IPS DF 6.9 (cell line): ENCODE results near the gene PYGB.
"Not testable (repeated sequence)": the region's sequence is repeated elsewhere in the genome, so short reads cannot be mapped to it uniquely, and the experiment has no call there.

Experiments used
- DNase-seq: peaks from one replicate; pipeline ENCODE4 v3.0.0-alpha.2; 2013; ENCODE audit warnings: low read depth, low spot score
- H3K27ac ChIP-seq: one replicate; pipeline ENCODE4 v1.5.1; 2013; ENCODE audit warnings: low read length, control low read depth
- H3K27me3 ChIP-seq: 2 replicates; pipeline ENCODE4 v1.6.1; 2013; ENCODE audit warnings: mild to moderate bottlenecking, low read length; ENCODE audit not compliant: control insufficient read depth, insufficient read depth
- H3K36me3 ChIP-seq: 2 replicates; pipeline ENCODE4 v1.6.1; 2013; ENCODE audit warnings: low read length; ENCODE audit not compliant: control insufficient read depth, insufficient read depth
- H3K4me1 ChIP-seq: 2 replicates; pipeline ENCODE4 v1.6.1; 2013; ENCODE audit warnings: low read length; ENCODE audit not compliant: control insufficient read depth, insufficient read depth
- H3K4me3 ChIP-seq: 2 replicates; pipeline ENCODE4 v1.5.1; 2013; ENCODE audit warnings: mild to moderate bottlenecking, low read length
- H3K9me3 ChIP-seq: 2 replicates; pipeline ENCODE4 v1.6.1; 2013; ENCODE audit warnings: low read length, inconsistent platforms; ENCODE audit not compliant: control insufficient read depth, insufficient read depth
- WGBS: extraction: QIAGEN DNeasy Blood & Tissue Kit; methylation state at CpG from one replicate; pipeline ENCODE4 v1.1.7; 2013; ENCODE audit warnings: mixed read lengths, missing lambda C conversion rate; ENCODE audit not compliant: insufficient read length, insufficient coverage; 5-methylcytosine and 5-hydroxymethylcytosine counted together

The PYGB gene

DNA sequence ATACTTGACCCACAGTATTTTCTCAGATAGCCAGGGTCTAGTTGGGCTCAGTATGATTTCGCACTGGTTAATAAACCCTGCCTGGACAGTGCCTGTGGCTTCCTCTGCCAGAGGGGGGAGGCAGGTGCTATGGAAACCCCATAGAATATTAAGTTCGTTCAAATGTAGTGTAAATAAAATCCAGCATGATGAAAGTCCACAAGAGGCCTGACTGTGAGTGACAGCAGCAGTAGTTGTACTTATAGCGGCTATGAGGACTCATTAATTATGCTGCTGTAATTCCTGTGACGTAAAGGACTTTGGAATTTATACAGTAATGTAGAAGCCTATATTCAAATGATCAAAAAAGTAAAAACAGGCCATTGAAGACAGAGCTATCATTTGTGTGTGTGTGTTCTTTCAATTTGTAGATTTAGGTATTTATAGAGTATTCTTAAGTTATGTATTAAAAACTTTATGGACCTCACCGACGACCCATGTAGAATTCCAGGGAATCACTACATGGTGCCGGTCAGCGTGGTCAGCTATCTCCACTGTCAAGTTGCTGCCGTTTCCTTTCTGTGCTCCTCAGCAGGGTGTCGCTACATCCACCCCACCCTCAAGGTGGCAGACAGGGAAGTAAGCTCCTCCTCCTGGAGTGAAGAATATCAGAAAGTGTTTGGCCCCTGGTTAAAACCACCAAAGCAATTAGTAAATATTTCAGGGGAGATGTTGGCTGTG, 10.0 kb downstream of the PYGB start:
- peaks cover 8% of the 10 kb centered on the region; the same call in 1 of the 2 replicates for H3K36me3 ChIP-seq

DNA sequence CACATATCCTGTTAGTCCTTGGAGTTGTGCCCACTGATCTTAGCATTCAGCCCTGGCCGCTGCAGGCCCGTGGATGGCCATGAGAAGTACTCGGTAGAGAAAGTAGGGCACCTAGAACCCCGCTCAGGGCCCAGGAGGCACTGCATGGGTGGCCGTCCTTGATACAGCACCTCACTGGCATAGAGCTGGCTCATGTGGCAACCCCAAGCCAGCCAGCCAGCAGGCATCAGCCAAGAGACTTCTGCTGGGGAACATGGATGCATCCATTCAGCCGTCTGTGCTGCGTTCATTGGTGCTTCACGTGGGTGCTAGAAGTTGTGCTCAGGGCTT, 10.6 kb downstream of the PYGB start:
- Histone ChIP-seq H3K36me3 (peaks cover 8% of the 10 kb centered on the region; the same call in 1 of the 2 replicates), H3K27me3 (no peaks in the 10 kb centered on the region), H3K4me1 (no peaks in the 10 kb centered on the region), H3K27ac (no peak overlapping the region), H3K9me3 (no peaks in the 10 kb centered on the region; the same call in 1 of the 2 replicates), H3K4me3 (no peak overlapping the region)
- DNase-seq: no peak
- no CpG with 5 or more reads among the region's 8 CpGs for WGBS

More for the DNA sequence above, 10.0 kb downstream of the PYGB start:
- Histone ChIP-seq H3K27ac (no peak overlapping the region), H3K4me1 (no peaks in the 10 kb centered on the region), H3K4me3 (no peak overlapping the region), H3K27me3 (no peaks in the 10 kb centered on the region), H3K9me3 (no peaks in the 10 kb centered on the region; the same call in 1 of the 2 replicates)
- no peak for DNase-seq
- no CpG with 5 or more reads among the region's 10 CpGs for whole genome bisulfite sequencing

DNA sequence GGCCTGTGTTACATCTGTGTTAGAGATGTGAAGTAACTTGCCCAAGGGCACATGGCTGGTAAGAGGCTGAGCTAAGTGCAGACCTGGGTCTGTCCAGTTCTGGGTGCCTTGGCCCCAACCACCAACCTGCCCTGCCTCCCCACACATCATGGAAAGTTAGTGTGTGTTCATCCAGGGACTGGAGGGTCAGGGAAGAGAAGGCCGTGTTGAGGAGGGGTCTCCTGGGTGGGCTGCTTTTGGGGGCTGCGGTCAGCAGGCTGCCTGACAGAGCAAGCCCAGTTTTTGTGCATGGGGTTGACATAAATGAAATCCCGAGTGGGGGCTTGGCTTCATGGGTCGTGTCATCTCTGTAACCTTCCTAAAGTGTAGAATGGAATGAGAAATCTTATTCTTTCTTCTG, 10.9 kb downstream of the PYGB start:
- Histone ChIP-seq H3K27ac (no peak overlapping the region), H3K27me3 (no peaks in the 10 kb centered on the region), H3K9me3 (no peaks in the 10 kb centered on the region; the same call in 1 of the 2 replicates), H3K36me3 (peaks cover 8% of the 10 kb centered on the region; the same call in 1 of the 2 replicates), H3K4me1 (no peaks in the 10 kb centered on the region), H3K4me3 (no peak overlapping the region)
- no peak for DNase-seq
- WGBS: no CpG with 5 or more reads among the region's 4 CpGs

DNA sequence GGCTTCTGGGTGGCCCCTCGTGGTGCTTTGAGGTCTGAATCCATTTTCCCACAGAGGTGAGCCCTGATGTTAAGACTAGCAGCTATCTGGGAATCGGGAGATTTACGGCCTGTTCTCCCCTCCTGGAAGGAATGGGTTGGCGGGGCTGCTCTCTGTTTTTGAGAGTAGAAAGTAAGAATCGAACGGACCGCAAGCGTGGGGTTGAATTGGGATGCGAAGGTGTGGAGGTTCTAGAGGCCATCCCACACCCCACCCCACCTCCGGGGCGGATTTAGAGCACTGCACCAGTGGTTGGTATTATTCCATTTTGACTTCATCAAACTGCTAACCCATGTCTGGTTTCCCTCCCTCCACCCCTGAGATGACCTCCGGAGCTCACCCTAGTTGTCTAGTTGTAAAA, 11.5 kb downstream of the PYGB start:
- H3K27me3 ChIP-seq: no peaks in the 10 kb centered on the region
- no peaks in the 10 kb centered on the region; the same call in 1 of the 2 replicates for H3K9me3 ChIP-seq
- H3K36me3 ChIP-seq: peaks cover 8% of the 10 kb centered on the region; the same call in 1 of the 2 replicates
- H3K4me1 ChIP-seq: no peaks in the 10 kb centered on the region
- H3K4me3 ChIP-seq: no peak overlapping the region
- WGBS: no CpG with 5 or more reads among the region's 12 CpGs
- no peak overlapping the region for H3K27ac ChIP-seq
- no peak for DNase-seq

DNA sequence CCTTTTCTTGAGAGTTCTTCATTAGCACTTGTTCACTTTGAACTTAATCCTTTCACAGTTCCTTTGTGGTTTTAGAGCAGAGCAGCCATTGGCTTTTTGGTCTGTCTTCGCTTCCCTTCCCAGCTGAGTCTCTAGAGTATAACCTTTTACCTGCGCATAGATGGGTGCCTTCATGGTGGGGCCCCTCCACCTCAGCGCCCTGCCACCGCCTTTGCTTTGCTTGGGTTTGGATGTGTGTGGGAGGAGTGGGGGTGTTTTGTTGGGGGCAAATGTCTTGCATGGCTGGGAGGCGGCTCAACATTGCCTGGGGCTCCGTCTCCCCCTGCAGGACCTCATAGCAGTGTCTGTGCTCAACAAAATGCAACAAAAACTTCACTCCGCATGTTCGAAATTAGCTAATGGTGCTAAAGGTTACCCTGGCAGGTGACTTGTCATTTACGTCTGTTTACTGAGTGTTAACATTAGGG, 11.9 kb downstream of the PYGB start:
- H3K4me1 ChIP-seq: no peaks in the 10 kb centered on the region
- WGBS: no CpG with 5 or more reads among the region's 9 CpGs
- DNase-seq: no peak
- no peaks in the 10 kb centered on the region; the same call in 1 of the 2 replicates for H3K9me3 ChIP-seq
- H3K27me3 ChIP-seq: no peaks in the 10 kb centered on the region
- H3K27ac ChIP-seq: no peak overlapping the region
- H3K4me3 ChIP-seq: no peak overlapping the region
- peaks cover 8% of the 10 kb centered on the region; the same call in 1 of the 2 replicates for H3K36me3 ChIP-seq

DNA sequence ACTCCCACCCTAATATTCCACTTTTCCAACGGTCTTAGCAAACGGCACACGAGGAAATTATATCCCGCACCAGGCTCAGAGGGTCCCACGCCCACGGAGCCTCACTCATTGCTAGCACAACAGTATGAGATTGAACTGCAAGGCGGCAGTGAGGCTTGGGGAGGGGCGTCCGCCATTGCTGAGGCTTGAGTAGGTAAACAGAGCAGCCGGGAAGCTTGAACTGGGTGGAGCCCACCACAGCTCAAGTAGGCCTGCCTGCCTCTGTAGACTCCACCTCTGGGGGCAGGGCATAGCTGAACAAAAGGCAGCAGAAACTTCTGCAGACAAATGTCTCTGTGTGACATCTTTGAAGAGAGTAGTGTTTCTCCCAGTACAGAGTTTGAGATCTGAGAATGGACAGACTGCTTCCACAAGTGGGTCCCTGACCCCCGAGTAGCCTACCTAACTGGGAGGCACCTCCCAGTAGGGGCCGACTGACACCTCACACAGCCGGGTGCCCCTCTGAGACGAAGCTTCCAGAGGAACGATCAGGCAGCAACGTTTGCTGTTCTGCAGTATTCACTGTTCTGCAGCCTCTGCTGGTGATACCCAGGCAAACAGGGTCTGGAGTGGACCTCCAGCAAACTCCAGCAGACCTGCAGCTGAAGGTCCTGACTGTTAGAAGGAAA, 13.0 kb downstream of the PYGB start:
- no CpG with 5 or more reads among the region's 16 CpGs for WGBS
- not testable (repeated sequence) for H3K36me3 ChIP-seq

DNA sequence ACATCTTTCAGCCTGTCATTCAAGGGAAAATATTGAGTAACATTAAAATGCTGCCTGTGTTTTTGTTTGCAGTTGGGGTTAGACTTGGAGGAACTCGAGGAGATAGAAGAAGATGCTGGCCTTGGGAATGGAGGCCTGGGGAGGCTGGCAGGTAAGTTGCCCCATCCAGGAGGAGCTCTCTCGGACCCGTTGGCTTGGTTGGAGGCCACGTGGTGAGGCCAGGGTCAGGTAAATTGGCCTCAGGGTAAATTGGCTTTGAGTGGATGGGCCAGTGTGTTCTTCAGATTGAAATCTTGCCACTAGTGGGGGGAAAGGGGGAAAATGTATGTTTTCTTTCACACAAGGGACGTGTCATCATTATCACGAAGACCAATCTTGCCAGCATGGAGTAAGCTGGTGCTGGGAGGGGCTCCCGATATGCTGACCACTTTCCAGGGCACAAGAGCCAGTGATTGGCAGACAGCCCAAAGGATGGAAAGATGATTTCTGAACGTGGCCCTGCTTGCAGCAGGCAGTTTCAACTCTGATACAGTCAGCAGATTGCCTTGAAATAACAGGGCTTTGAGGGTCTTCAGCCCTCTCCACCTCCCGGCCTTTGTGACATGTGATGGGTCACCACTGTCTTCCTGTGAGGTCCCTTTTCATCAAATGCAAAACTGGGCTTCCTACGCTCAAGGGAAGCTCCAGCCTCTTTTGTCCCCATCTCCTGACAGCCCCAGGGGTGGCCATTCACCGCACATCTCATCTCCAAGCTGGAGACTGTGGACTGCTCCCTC, 21.4 kb downstream of the PYGB start:
- Histone ChIP-seq H3K27ac (no peak overlapping the region), H3K9me3 (no peaks in the 10 kb centered on the region), H3K4me3 (no peak overlapping the region), H3K27me3 (no peaks in the 10 kb centered on the region), H3K4me1 (no peaks in the 10 kb centered on the region), H3K36me3 (peaks cover 11% of the 10 kb centered on the region; the same call in 1 of the 2 replicates)
- no peak for DNase-seq
- WGBS: no CpG with 5 or more reads among the region's 11 CpGs

More for the DNA sequence above, 13.0 kb downstream of the PYGB start:
- not testable (repeated sequence) for H3K4me3 ChIP-seq, H3K4me1 ChIP-seq, DNase-seq, H3K27me3 ChIP-seq, H3K9me3 ChIP-seq, H3K27ac ChIP-seq

DNA sequence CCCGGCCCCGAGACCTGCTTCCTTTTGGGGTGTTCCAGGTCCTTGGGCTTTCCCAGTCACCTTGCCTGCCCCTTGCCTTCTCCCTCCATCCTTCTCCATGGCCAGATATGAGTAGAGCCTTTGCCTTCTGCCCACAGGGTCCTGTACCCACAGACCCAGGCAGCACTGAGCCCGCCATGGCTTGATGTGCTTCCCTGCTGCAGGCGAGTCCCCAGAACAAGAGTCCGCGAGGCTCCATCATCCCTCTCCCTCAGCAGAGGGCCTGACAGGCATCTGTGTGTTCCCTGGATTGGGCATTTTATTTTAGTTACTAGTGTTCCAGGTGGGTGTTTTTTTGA, 21.9 kb downstream of the PYGB start:
- no peak overlapping the region for H3K27ac ChIP-seq
- H3K9me3 ChIP-seq: no peaks in the 10 kb centered on the region
- H3K4me3 ChIP-seq: no peak overlapping the region
- no CpG with 5 or more reads among the region's 6 CpGs for WGBS
- no peak for DNase-seq
- H3K4me1 ChIP-seq: no peaks in the 10 kb centered on the region
- H3K27me3 ChIP-seq: no peaks in the 10 kb centered on the region
- H3K36me3 ChIP-seq: peaks cover 11% of the 10 kb centered on the region; the same call in 1 of the 2 replicates

DNA sequence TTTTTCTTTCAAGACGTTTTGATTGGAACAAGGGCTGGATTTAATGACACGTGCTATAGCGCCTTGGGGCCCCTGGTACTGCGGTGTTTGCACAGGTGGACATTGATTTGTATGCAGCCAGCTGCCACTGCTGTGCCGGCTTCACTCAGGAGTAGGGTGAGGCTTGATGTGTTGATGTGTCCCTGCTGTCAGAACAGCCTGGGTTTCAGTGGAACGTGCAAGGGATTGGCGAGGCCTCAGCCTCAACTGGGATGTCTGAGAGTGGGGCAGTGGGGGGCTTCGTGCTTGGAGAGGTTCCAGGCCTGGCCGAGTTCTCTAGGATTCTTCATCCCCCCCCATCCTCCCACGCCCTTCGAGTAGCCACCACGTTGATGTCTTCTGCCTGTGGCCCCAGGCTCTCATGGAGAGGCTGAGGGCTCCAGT, 23.0 kb downstream of the PYGB start:
- no CpG with 5 or more reads among the region's 12 CpGs for WGBS
- Histone ChIP-seq H3K4me3 (no peak overlapping the region), H3K27ac (no peak overlapping the region), H3K27me3 (no peaks in the 10 kb centered on the region), H3K36me3 (peaks cover 11% of the 10 kb centered on the region), H3K4me1 (no peaks in the 10 kb centered on the region), H3K9me3 (no peaks in the 10 kb centered on the region)
- DNase-seq: no peak

DNA sequence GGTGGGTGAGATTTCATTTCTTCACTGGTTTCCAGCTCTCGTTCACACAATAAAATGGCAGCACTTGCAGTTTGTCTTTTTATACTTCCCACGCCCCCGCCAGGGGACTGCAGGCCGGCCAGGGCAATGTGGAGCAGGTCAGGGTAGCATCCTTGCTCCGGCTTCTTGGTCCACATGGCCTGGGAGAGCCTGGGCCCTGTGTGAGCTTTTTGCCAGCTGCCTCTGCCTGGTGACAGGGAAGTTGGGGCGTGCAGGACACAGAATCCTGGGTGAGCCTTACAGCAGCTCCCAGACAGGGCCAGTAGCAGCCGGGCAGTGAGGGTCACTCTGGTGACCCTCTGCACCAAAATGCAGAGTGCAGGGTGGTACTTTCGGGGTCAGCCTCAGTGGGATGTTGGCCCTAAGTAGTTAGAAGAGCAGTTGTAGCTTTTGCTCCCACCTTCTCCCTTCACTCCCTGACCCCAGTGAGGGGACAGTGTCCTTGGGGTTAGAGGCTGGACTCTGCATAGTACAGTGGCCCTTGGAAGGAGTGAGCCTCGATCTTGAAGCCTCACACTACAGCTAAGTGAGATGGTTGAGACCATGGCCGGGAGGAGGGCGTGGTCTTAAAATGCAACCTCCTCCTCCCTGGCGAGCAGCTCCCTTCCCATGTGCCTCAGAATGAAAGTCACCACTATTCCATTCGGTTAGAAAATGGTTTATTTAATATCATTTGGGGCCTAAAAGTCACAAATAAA, 23.8 kb downstream of the PYGB start:
- DNase-seq: no peak
- Histone ChIP-seq H3K27me3 (no peaks in the 10 kb centered on the region), H3K4me1 (no peaks in the 10 kb centered on the region), H3K27ac (no peak overlapping the region), H3K36me3 (peaks cover 14% of the 10 kb centered on the region), H3K9me3 (no peaks in the 10 kb centered on the region), H3K4me3 (no peak overlapping the region)
- whole genome bisulfite sequencing: no CpG with 5 or more reads among the region's 13 CpGs
